Endothelial cell of umbilical vein (primary cell): Measurements from ENCODE around the gene COX7A2L. TPM values are rescaled to one million over a fixed set of nuclear protein-coding genes. Genes with fewer than 3 reads are reported as not detected.

ENCODE experiments used
- BruUV-seq: library from RNA; stranded (reverse); fragments of 400-500 nt; replicated peaks from 2 replicates; lab custom pipeline; 2021; lab: Mats Ljungman, UMichigan
- CTCF ChIA-PET: fragments of 300-600, 350-600 bp; sonication (Branson Sonifier 250); formaldehyde crosslinking; loops from one replicate; lab custom pipeline; 2021; ENCODE audit warnings: antibody characterized with exemption, inconsistent platforms; lab: Charles Lee
- POLR2A ChIA-PET: fragments of 300-600, 350-600 bp; sonication (Branson Sonifier 250); formaldehyde crosslinking; loops from one replicate; lab custom pipeline; 2021; ENCODE audit warnings: antibody characterized with exemption, inconsistent platforms; lab: Charles Lee
- DNase-seq: peaks from one replicate; pipeline ENCODE4 v3.0.0-alpha.2; 2011; ENCODE audit warnings: low read depth, low spot score
- FAIRE-seq: peaks from 2 replicates; lab custom pipeline; 2011; peaks lifted over from hg19 to GRCh38; lab: Jason Lieb, UNC
- H2AFZ ChIP-seq: 2 replicates; pipeline ENCODE4 v1.6.0; 2012; ENCODE audit warnings: low read depth, low read length, control low read depth, inconsistent platforms
- H3K27ac ChIP-seq: 2 replicates; pipeline ENCODE4 v1.5.1; 2011; ENCODE audit warnings: low read depth, mild to moderate bottlenecking, control low read depth, low read length, moderate library complexity; ENCODE audit not compliant: insufficient read depth
- H3K27me3 ChIP-seq, 2 experiments: 2 replicates each; pipeline versions ENCODE4 v1.6.0 to v1.6.1; 2011; ENCODE audit warnings: low read length in 2 of 2, mixed read lengths in 1 of 2; ENCODE audit not compliant: control insufficient read depth in 2 of 2, insufficient read depth in 2 of 2
- H3K36me3 ChIP-seq, 2 experiments: 2 replicates in 1 of 2; 3 replicates in 1 of 2; pipeline ENCODE4 v1.5.1; 2011; ENCODE audit warnings: low read length in 2 of 2, mild to moderate bottlenecking in 1 of 2, moderate library complexity in 1 of 2; ENCODE audit not compliant: control insufficient read depth in 2 of 2, insufficient read depth in 2 of 2; ENCODE audit errors: extremely low read depth in 1 of 2
- H3K4me1 ChIP-seq: 3 replicates; pipeline ENCODE4 v1.5.1; 2011; ENCODE audit warnings: mild to moderate bottlenecking, low read length; ENCODE audit not compliant: control insufficient read depth, insufficient read depth; ENCODE audit errors: extremely low read depth
- H3K4me2 ChIP-seq: 2 replicates; pipeline ENCODE4 v1.6.1; 2011; ENCODE audit warnings: low read length, control low read depth, mixed read lengths; ENCODE audit not compliant: insufficient read depth
- H3K4me3 ChIP-seq, 3 experiments: fragments of 200-600 bp in 1 of 3; sonication (generic), shearing (Covaris generic) in 1 of 3; replicated peaks in 1 of 3; 2 replicates each; pipeline ENCODE4 v1.5.1; 2011 to 2016; ENCODE audit warnings: control low read depth in 3 of 3, low read length in 3 of 3, mild to moderate bottlenecking in 2 of 3, inconsistent platforms in 1 of 3, low read depth in 1 of 3, moderate library complexity in 1 of 3; ENCODE audit not compliant: insufficient read depth in 1 of 3
- H3K79me2 ChIP-seq: 2 replicates; pipeline ENCODE4 v1.6.0; 2012; ENCODE audit warnings: low read length, inconsistent platforms; ENCODE audit not compliant: control insufficient read depth, insufficient read depth
- H3K9ac ChIP-seq: replicated peaks from 2 replicates; pipeline ENCODE3; 2011; ENCODE audit warnings: low read length, control low read depth; ENCODE audit not compliant: insufficient read depth; ENCODE audit errors: extremely low read depth
- H3K9me1 ChIP-seq: replicated peaks from 3 replicates; pipeline ENCODE4 v1.6.0; 2011; ENCODE audit warnings: mild to moderate bottlenecking, low read length; ENCODE audit not compliant: control insufficient read depth, insufficient read depth; ENCODE audit errors: extremely low read depth
- H3K9me3 ChIP-seq: replicated peaks from 2 replicates; pipeline ENCODE4 v1.5.1; 2012; ENCODE audit warnings: low read length, inconsistent platforms; ENCODE audit not compliant: control insufficient read depth, insufficient read depth
- H4K20me1 ChIP-seq: replicated peaks from 2 replicates; pipeline ENCODE3; 2011; ENCODE audit warnings: mild to moderate bottlenecking, low read length; ENCODE audit not compliant: control insufficient read depth, insufficient read depth; ENCODE audit errors: extremely low read depth
- CTCF ChIP-seq, 2 donors: IDR thresholded peaks; 1 replicate in 1 of 2; 2 replicates in 1 of 2; pipeline ENCODE4 v1.5.1; 2011; ENCODE audit warnings: low read length in 2 of 2, mild to moderate bottlenecking in 2 of 2, moderate library complexity in 2 of 2, control low read depth in 1 of 2, inconsistent platforms in 1 of 2, low read depth in 1 of 2; ENCODE audit not compliant: insufficient read depth in 1 of 2; ENCODE audit errors: extremely low read depth in 1 of 2
- EZH2 ChIP-seq: IDR thresholded peaks from 2 replicates; pipeline ENCODE4 v1.6.1; 2012; ENCODE audit warnings: borderline replicate concordance, low read depth, mild to moderate bottlenecking, moderate library complexity, low read length, inconsistent platforms; ENCODE audit not compliant: severe bottlenecking
- FOS ChIP-seq: IDR thresholded peaks from 2 replicates; pipeline ENCODE4 v1.6.1; 2011; ENCODE audit warnings: mild to moderate bottlenecking, low read length, moderate library complexity, borderline replicate concordance; ENCODE audit not compliant: insufficient read depth
- GATA2 ChIP-seq: IDR thresholded peaks from 2 replicates; pipeline ENCODE4 v1.7.0; 2011; ENCODE audit warnings: low read depth, mild to moderate bottlenecking, moderate library complexity, mixed read lengths, low read length; ENCODE audit not compliant: insufficient read length, insufficient read depth
- JUN ChIP-seq: IDR thresholded peaks from 2 replicates; pipeline ENCODE4 v1.6.1; 2011; ENCODE audit warnings: borderline replicate concordance, low read depth; ENCODE audit not compliant: insufficient read length, insufficient read depth
- MAX ChIP-seq: IDR thresholded peaks from 2 replicates; pipeline ENCODE4 v1.6.1; 2011; ENCODE audit not compliant: insufficient read depth, insufficient read length
- MYC ChIP-seq: IDR thresholded peaks from one replicate; pipeline ENCODE4 v1.6.1; 2011; ENCODE audit warnings: mild to moderate bottlenecking, low read depth, low read length
- POLR2A ChIP-seq: IDR thresholded peaks from 2 replicates; pipeline ENCODE4 v1.6.1; 2012; ENCODE audit warnings: low read depth, mild to moderate bottlenecking, control low read depth, low read length
- POLR2AphosphoS5 ChIP-seq: IDR thresholded peaks from 2 replicates; pipeline ENCODE4 v1.6.1; 2012; ENCODE audit warnings: low read depth, mild to moderate bottlenecking, control low read depth, low read length, moderate library complexity; ENCODE audit not compliant: insufficient read depth
- dilution Hi-C: fragments of 300-500 bp; cut with MboI; formaldehyde crosslinking; loops from one replicate; pipeline ENCODE4 v1.15.0; 2019; ENCODE audit warnings: low sequenced_read_pairs; ENCODE audit not compliant: extremely low pct_ligation_motif_present
- intact Hi-C: fragments of 100-400 bp; cut with micrococcal nuclease; formaldehyde crosslinking; loops from one replicate; pipeline ENCODE4 v1.10.0; 2022
- polyA plus RNA-seq, 4 experiments: library from polyadenylated mRNA; depleted of rRNA in 3 of 4; stranded (reverse) in 3 of 4; unstranded in 1 of 4; fragments of >200 nt; gene quantifications; 2 replicates each; pipeline versions ENCODE4 v1.2.1 to v1.2.3, GENCODE V29; 2011 to 2012; ENCODE audit warnings: missing spikeins in 1 of 4
- total RNA-seq: library from RNA; stranded (reverse); gene quantifications from 2 replicates; pipeline ENCODE4 v1.2.3, GENCODE V29; 2021

The COX7A2L gene
- total and polyA plus RNA-seq, 2 donors (not counting 3 experiments of a cell fraction or from before 2014, with no cell fraction given): 94.2 to 119 TPM

DNA sequence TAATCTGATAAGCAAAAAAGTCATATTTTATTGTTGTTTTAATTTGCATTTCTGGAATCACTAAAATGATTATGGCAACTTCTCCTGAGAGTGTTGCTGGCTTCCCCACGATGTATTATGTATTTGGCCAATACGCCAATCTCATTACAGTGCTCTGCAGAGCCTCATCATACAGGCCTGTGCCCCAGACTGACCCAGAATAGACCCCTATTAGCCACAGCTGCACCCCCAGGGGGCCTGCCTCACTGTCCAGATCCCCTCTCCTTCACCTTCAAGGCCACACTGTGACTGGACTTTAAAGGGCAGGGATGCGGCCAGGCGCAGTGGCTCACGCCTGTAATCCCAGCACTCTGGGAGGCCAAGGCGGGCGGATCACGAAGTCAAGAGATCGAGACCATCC lies 17.4 kb upstream of the COX7A2L start:
- TF ChIP-seq MYC (no peak), MAX (no peak), POLR2AphosphoS5 (no peak), JUN (no peak), FOS (no peak), CTCF (IDR thresholded peaks at IDR 0.05; ENCODE audit: extremely low read depth in 1 of 2, insufficient read depth in 1 of 2, low read depth in 1 of 2, low read length in 2 of 2) (no peak), EZH2 (no peak), GATA2 (no peak), POLR2A (no peak)

More for the DNA sequence above, 17.4 kb upstream of the COX7A2L start:
- no peak overlapping the region for H3K4me2 ChIP-seq
- no TSS peak for BruUV-seq
- H3K79me2 ChIP-seq: no peaks in the 10 kb centered on the region
- H3K9ac ChIP-seq: no peak overlapping the region
- H3K27me3 ChIP-seq: peaks cover 0 to 2% of the 10 kb centered on the region in 2 experiments
- DNase-seq (no peak), FAIRE-seq (no peak)
- H3K4me3 ChIP-seq: no peak overlapping the region
- H3K4me1 ChIP-seq: no peaks in the 10 kb centered on the region
- no peak overlapping the region for H2AFZ ChIP-seq
- no peaks in the 10 kb centered on the region for H3K9me3 ChIP-seq
- no peaks in the 10 kb centered on the region for H4K20me1 ChIP-seq
- POLR2A ChIA-PET: no interaction called here
- dilution Hi-C loops (no loop called here), intact Hi-C loops (no loop called here)
- no peaks in the 10 kb centered on the region for H3K9me1 ChIP-seq
- no peak overlapping the region for H3K27ac ChIP-seq
- no peaks in the 10 kb centered on the region for H3K36me3 ChIP-seq
- CTCF ChIA-PET: no interaction called here
